22Rv1 (cell line): ENCODE data around the gene CAMK2G.

Experiments used
- H3K27ac ChIP-seq: fragments of 450-650 bp; 2 replicates; pipeline ENCODE4 v1.5.1; 2017
- CTCF ChIP-seq: fragments of 450-650 bp; IDR thresholded peaks from 2 replicates; pipeline ENCODE4 v1.5.1; 2017; ENCODE audit warnings: mild to moderate bottlenecking
- ZFX ChIP-seq: fragments of 450-650 bp; IDR thresholded peaks from 2 replicates; pipeline ENCODE4 v1.6.1; 2017; ENCODE audit warnings: antibody characterized with exemption, borderline replicate concordance

Gene CAMK2G

GRCh38 chr10:73771722-73772280, 102.6 kb downstream of the CAMK2G start:
- TF ChIP-seq CTCF = no peak
- TF ChIP-seq ZFX = no peak

GRCh38 chr10:73769396-73769795, 105.0 kb downstream of the CAMK2G start:
- no peak overlapping the region for H3K27ac ChIP-seq
- TF ChIP-seq ZFX (no peak), CTCF (no peak)

More at GRCh38 chr10:73771722-73772280, 102.6 kb downstream of the CAMK2G start:
- peak overlapping the region; percentile 96 for H3K27ac ChIP-seq

GRCh38 chr10:73768881-73769280, 105.5 kb downstream of the CAMK2G start:
- TF ChIP-seq ZFX (no peak), CTCF (no peak)
- no peak overlapping the region for H3K27ac ChIP-seq

GRCh38 chr10:73765066-73765465, 109.3 kb downstream of the CAMK2G start:
- no peak overlapping the region for H3K27ac ChIP-seq
- TF ChIP-seq CTCF (no peak), ZFX (no peak)

GRCh38 chr10:73763343-73763742, 111.0 kb downstream of the CAMK2G start:
- TF ChIP-seq CTCF (no peak), ZFX (no peak)
- no peak overlapping the region for H3K27ac ChIP-seq

- TF ChIP-seq ZFX (no peak), CTCF (no peak)
- no peak overlapping the region for H3K27ac ChIP-seq
Measured at GRCh38 chr10:73762915-73763314, 111.4 kb downstream of the CAMK2G start.
